K562 (cell line): Measurements from ENCODE around the gene PYDC2. TPM values are rescaled to one million over a fixed set of nuclear protein-coding genes. Genes with fewer than 3 reads are reported as not detected.

ENCODE experiments used
- FOXJ2 ChIP-seq: fragments of 200-800 bp; sonication (Bioruptor generic); IDR thresholded peaks from 2 replicates; pipeline ENCODE4 v1.6.1; 2016; ENCODE audit warnings: missing genetic modification characterization, missing compliant biosample characterization
- PHB2 ChIP-seq: fragments of 450-650 bp; IDR thresholded peaks from 2 replicates; pipeline ENCODE4 v1.6.1; 2017; ENCODE audit warnings: low read depth
- U2AF2 ChIP-seq: fragments of 200-400 bp; formaldehyde crosslinking; optimal IDR thresholded peaks from 2 replicates; pipeline ENCODE3; 2017; ENCODE audit warnings: low read depth, mild to moderate bottlenecking, low read length
- polyA plus RNA-seq, 8 experiments: library from polyadenylated mRNA; depleted of rRNA in 4 of 8; stranded (reverse) in 5 of 8; unstranded in 3 of 8; fragments of >200 nt; fragmentation: Nextera tagmentation in 2 of 8; fragmentation: Illumina TruSeq in 1 of 8; extraction: Ambion mirVana in 2 of 8; extraction: Trizol in 1 of 8; gene quantifications; 2 replicates each; pipeline versions ENCODE4 v1.2.1 to v1.2.3, GENCODE V29; 2011 to 2014; ENCODE audit warnings: inconsistent platforms in 1 of 8, missing spikeins in 1 of 8
- total RNA-seq, 7 experiments: library from RNA; depleted of rRNA in 6 of 7; stranded (reverse); fragments of >200 nt in 6 of 7; fragmentation: Illumina TruSeq in 2 of 7; extraction: Trizol in 2 of 7; gene quantifications; 2 replicates each; pipeline versions ENCODE4 v1.2.1 to v1.2.3, GENCODE V29; 2011 to 2021; ENCODE audit warnings: low replicate concordance in 1 of 7
- TF ChIP-seq, protein P1 (sequence below), 2 experiments: fragments of 450-650 bp; IDR thresholded peaks; 2 replicates each; pipeline ENCODE4 v1.6.1; 2016; ENCODE audit warnings: mild to moderate bottlenecking in 2 of 2, borderline replicate concordance in 1 of 2, low read depth in 1 of 2, moderate library complexity in 1 of 2
- TF ChIP-seq, protein P2 (sequence below), 2 experiments: fragments of 450-650 bp; IDR thresholded peaks; 2 replicates each; pipeline ENCODE4 v1.6.1; 2016
- TF ChIP-seq, protein P3 (sequence below): IDR thresholded peaks from 2 replicates; pipeline ENCODE4 v1.6.1; 2014; ENCODE audit warnings: antibody characterized with exemption

PYDC2 gene
- total and polyA plus RNA-seq, 9 of the 15 experiments (the other 6 are each of a cell fraction or from before 2014, with no cell fraction given): 4.0 to 7.6 (median 5.1) TPM; not detected in 5

DNA sequence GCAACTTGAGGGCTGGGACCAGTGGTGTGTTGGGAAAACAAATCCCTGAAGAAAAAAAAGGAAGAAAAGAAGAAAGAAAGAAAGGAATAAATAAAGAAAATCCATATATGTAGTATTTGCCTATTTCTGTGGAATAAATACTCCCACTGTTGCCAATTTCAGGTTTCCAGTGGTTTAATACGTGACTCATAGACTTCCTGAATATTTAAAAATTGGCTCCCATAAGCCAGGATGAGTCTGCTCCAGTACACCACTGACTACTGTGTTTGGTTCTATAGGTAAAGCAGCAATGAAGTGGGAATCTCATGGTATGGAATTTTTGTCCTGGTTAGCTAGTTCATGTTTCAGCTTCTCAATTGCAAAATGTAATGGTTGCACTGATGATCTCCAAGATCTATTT, 31.6 kb downstream of the PYDC2 start (continued):
- no peak for TF ChIP-seq U2AF2
- TF ChIP-seq PHB2: no peak
- TF ChIP-seq, protein P1, sequence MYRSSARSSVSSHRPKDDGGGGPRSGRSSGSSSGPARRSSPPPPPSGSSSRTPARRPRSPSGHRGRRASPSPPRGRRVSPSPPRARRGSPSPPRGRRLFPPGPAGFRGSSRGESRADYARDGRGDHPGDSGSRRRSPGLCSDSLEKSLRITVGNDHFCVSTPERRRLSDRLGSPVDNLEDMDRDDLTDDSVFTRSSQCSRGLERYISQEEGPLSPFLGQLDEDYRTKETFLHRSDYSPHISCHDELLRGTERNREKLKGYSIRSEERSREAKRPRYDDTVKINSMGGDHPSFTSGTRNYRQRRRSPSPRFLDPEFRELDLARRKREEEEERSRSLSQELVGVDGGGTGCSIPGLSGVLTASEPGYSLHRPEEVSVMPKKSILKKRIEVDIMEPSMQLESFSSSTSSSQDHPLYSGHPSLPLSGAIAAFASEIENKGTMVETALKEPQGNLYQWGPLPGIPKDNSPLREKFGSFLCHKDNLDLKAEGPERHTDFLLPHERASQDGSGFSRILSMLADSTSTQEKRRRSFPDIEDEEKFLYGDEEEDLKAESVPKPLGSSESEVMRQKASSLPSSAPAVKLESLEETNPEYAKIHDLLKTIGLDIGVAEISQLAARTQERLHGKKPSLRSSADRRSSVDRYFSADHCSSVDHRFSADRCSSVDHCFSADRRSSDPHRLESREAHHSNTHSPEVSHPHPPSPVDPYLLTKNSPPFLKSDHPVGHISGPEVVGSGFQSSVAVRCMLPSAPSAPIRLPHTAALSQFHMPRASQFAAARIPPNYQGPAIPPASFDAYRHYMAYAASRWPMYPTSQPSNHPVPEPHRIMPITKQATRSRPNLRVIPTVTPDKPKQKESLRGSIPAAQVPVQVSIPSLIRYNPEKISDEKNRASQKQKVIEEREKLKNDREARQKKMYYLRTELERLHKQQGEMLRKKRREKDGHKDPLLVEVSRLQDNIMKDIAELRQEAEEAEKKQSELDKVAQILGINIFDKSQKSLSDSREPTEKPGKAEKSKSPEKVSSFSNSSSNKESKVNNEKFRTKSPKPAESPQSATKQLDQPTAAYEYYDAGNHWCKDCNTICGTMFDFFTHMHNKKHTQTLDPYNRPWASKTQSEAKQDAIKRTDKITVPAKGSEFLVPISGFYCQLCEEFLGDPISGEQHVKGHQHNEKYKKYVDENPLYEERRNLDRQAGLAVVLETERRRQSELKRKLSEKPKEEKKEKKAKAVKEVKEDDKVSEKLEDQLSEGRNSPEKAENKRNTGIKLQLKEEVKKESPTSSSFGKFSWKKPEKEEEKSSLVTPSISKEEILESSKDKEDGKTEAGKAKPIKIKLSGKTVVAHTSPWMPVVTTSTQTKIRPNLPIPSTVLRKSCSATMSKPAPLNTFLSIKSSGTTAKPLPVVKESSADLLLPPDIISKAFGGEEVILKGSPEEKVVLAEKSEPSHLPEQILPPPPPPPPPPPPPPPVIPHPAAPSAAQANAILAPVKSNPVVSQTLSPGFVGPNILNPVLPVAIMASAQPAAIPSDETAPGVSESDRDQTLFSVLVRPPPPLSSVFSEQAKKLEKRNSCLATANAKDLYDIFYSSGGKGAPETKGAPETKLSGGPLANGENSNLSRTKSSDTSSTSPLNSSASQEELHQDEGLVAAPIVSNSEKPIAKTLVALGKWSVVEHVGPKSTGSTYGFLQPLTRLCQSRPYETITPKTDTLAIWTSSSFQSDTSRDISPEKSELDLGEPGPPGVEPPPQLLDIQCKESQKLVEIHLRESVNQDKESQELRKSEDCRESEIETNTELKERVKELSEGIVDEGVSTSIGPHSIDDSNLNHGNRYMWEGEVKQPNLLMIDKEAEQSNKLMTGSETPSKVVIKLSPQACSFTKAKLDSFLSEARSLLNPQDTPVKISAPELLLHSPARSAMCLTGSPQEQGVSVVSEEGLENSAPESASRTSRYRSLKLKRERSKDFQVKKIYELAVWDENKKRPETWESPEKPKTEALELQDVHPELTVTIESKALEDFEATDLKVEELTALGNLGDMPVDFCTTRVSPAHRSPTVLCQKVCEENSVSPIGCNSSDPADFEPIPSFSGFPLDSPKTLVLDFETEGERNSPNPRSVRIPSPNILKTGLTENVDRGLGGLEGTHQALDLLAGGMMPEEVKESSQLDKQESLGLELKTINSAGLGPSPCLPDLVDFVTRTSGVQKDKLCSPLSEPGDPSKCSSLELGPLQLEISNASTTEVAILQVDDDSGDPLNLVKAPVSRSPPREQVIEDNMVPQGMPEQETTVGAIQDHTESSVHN (IDR thresholded peaks at IDR 0.05; ENCODE audit: borderline replicate concordance in 1 of 2, low read depth in 1 of 2): no peak
- TF ChIP-seq, protein P2, sequence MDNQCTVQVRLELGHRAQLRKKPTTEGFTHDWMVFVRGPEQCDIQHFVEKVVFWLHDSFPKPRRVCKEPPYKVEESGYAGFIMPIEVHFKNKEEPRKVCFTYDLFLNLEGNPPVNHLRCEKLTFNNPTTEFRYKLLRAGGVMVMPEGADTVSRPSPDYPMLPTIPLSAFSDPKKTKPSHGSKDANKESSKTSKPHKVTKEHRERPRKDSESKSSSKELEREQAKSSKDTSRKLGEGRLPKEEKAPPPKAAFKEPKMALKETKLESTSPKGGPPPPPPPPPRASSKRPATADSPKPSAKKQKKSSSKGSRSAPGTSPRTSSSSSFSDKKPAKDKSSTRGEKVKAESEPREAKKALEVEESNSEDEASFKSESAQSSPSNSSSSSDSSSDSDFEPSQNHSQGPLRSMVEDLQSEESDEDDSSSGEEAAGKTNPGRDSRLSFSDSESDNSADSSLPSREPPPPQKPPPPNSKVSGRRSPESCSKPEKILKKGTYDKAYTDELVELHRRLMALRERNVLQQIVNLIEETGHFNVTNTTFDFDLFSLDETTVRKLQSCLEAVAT (IDR thresholded peaks at IDR 0.05): no peak
- TF ChIP-seq, protein P3, sequence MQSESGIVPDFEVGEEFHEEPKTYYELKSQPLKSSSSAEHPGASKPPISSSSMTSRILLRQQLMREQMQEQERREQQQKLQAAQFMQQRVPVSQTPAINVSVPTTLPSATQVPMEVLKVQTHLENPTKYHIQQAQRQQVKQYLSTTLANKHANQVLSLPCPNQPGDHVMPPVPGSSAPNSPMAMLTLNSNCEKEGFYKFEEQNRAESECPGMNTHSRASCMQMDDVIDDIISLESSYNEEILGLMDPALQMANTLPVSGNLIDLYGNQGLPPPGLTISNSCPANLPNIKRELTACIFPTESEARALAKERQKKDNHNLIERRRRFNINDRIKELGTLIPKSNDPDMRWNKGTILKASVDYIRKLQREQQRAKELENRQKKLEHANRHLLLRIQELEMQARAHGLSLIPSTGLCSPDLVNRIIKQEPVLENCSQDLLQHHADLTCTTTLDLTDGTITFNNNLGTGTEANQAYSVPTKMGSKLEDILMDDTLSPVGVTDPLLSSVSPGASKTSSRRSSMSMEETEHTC: no peak
- no peak for TF ChIP-seq FOXJ2
